Hepatocyte (in vitro differentiated cells): ENCODE results near the gene MATK. TPM values are rescaled to one million over a fixed set of nuclear protein-coding genes. Genes with fewer than 3 reads are reported as not detected.

Experiments
- DNase-seq: peaks from one replicate; pipeline ENCODE4 v3.0.0-alpha.2; 2016; ENCODE audit warnings: low spot score
- H2AFZ ChIP-seq: fragments of 200-600 bp; sonication (generic); 2 replicates; pipeline ENCODE4 v1.6.0; 2016; ENCODE audit warnings: antibody characterized with exemption, mild to moderate bottlenecking
- H3K27ac ChIP-seq: fragments of 200-600 bp; sonication (generic); 2 replicates; pipeline ENCODE4 v1.5.1; 2016; ENCODE audit warnings: mild to moderate bottlenecking
- H3K27me3 ChIP-seq: fragments of 200-600 bp; sonication (generic); 2 replicates; pipeline ENCODE4 v1.6.1; 2016
- H3K36me3 ChIP-seq: fragments of 200-600 bp; sonication (generic); replicated peaks from 2 replicates; pipeline ENCODE4 v1.5.1; 2016; ENCODE audit warnings: low read depth; ENCODE audit not compliant: insufficient read depth
- H3K4me1 ChIP-seq: fragments of 200-600 bp; sonication (generic); 2 replicates; pipeline ENCODE4 v1.5.1; 2016; ENCODE audit warnings: mild to moderate bottlenecking, moderate library complexity; ENCODE audit not compliant: insufficient read depth
- H3K4me2 ChIP-seq: fragments of 200-600 bp; sonication (generic); 2 replicates; pipeline ENCODE4 v1.6.0; 2016
- H3K4me3 ChIP-seq: fragments of 200-600 bp; sonication (generic); 2 replicates; pipeline ENCODE4 v1.5.1; 2016; ENCODE audit warnings: mild to moderate bottlenecking
- H3K79me2 ChIP-seq: fragments of 200-600 bp; sonication (generic); 2 replicates; pipeline ENCODE4 v1.6.0; 2017; ENCODE audit warnings: mild to moderate bottlenecking
- H3K9me2 ChIP-seq: fragments of 200-600 bp; sonication (generic); replicated peaks from 2 replicates; pipeline ENCODE4 v1.6.0; 2017; ENCODE audit warnings: mild to moderate bottlenecking; ENCODE audit not compliant: insufficient read depth
- H3K9me3 ChIP-seq: fragments of 200-600 bp; sonication (generic); 2 replicates; pipeline ENCODE4 v1.5.1; 2016; ENCODE audit warnings: low read depth, mild to moderate bottlenecking
- H4K20me1 ChIP-seq: fragments of 200-600 bp; sonication (generic); 2 replicates; pipeline ENCODE4 v1.6.0; 2016; ENCODE audit warnings: mild to moderate bottlenecking; ENCODE audit not compliant: insufficient read depth, poor library complexity, severe bottlenecking
- EZH2 ChIP-seq: fragments of 200-600 bp; sonication (generic); IDR thresholded peaks from 2 replicates; pipeline ENCODE4 v1.6.1; 2016; ENCODE audit warnings: antibody characterized with exemption, mild to moderate bottlenecking, borderline replicate concordance
- EZH2phosphoT487 ChIP-seq: fragments of 200-600 bp; sonication (generic); IDR thresholded peaks from one replicate; pipeline ENCODE4 v1.6.1; 2018; ENCODE audit warnings: antibody characterized with exemption, mild to moderate bottlenecking, low read depth, moderate library complexity; ENCODE audit not compliant: unreplicated experiment, severe bottlenecking
- WGBS: methylation state at CpG from one replicate; pipeline ENCODE4 v1.1.6; 2016; ENCODE audit warnings: low lambda C conversion rate; ENCODE audit errors: missing lambda C conversion rate; 5-methylcytosine and 5-hydroxymethylcytosine counted together
- polyA plus RNA-seq: library from polyadenylated mRNA; unstranded; fragments of >200 nt; fragmentation: Nextera tagmentation; extraction: Ambion mirVana; gene quantifications from 2 replicates; pipeline ENCODE4 v1.2.1, GENCODE V29; 2016
- total RNA-seq: library from RNA; depleted of rRNA; stranded (reverse); fragments of >200 nt; gene quantifications from 2 replicates; pipeline ENCODE4 v1.2.3, GENCODE V29; 2014
- TF ChIP-seq, protein P1 (sequence below): fragments of 200-600 bp; sonication (generic); IDR thresholded peaks from 2 replicates; pipeline ENCODE4 v1.5.1; 2016; ENCODE audit warnings: antibody characterized with exemption, mild to moderate bottlenecking; ENCODE audit not compliant: poor library complexity

The MATK gene, protein sequence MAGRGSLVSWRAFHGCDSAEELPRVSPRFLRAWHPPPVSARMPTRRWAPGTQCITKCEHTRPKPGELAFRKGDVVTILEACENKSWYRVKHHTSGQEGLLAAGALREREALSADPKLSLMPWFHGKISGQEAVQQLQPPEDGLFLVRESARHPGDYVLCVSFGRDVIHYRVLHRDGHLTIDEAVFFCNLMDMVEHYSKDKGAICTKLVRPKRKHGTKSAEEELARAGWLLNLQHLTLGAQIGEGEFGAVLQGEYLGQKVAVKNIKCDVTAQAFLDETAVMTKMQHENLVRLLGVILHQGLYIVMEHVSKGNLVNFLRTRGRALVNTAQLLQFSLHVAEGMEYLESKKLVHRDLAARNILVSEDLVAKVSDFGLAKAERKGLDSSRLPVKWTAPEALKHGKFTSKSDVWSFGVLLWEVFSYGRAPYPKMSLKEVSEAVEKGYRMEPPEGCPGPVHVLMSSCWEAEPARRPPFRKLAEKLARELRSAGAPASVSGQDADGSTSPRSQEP
- not detected in 2 replicates for total RNA-seq
- 0.34 and 0.50 TPM in 2 replicates for polyA plus RNA-seq

- no peak for DNase-seq
- 27% methylated on average over 23 of the region's 101 CpGs for WGBS
- Histone ChIP-seq H2AFZ (no peak within 1 kb of the TSS), H3K4me2 (peak within 1 kb of the TSS; percentile 86), H3K4me1 (no peaks in the 10 kb centered on the region), H3K27ac (no peak within 1 kb of the TSS), H3K79me2 (no peaks in the 10 kb centered on the region), H3K9me2 (no peaks in the 10 kb centered on the region), H4K20me1 (no peaks in the 10 kb centered on the region), H3K36me3 (no peaks in the 10 kb centered on the region), H3K4me3 (no peak within 1 kb of the TSS), H3K9me3 (peaks cover 2% of the 10 kb centered on the region), H3K27me3 (peaks cover 30% of the 10 kb centered on the region)
- TF ChIP-seq, protein P1, sequence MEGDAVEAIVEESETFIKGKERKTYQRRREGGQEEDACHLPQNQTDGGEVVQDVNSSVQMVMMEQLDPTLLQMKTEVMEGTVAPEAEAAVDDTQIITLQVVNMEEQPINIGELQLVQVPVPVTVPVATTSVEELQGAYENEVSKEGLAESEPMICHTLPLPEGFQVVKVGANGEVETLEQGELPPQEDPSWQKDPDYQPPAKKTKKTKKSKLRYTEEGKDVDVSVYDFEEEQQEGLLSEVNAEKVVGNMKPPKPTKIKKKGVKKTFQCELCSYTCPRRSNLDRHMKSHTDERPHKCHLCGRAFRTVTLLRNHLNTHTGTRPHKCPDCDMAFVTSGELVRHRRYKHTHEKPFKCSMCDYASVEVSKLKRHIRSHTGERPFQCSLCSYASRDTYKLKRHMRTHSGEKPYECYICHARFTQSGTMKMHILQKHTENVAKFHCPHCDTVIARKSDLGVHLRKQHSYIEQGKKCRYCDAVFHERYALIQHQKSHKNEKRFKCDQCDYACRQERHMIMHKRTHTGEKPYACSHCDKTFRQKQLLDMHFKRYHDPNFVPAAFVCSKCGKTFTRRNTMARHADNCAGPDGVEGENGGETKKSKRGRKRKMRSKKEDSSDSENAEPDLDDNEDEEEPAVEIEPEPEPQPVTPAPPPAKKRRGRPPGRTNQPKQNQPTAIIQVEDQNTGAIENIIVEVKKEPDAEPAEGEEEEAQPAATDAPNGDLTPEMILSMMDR = no peak
- TF ChIP-seq EZH2phosphoT487 = no peak
- no peak for TF ChIP-seq EZH2
These were observed at the start of gene MATK for GRCh38 chr19:3785938-3786824. Gene MATK (minus strand): TSS chr19:3786381. CDS start chr19:3785135, 1,246 bp downstream.

DNA sequence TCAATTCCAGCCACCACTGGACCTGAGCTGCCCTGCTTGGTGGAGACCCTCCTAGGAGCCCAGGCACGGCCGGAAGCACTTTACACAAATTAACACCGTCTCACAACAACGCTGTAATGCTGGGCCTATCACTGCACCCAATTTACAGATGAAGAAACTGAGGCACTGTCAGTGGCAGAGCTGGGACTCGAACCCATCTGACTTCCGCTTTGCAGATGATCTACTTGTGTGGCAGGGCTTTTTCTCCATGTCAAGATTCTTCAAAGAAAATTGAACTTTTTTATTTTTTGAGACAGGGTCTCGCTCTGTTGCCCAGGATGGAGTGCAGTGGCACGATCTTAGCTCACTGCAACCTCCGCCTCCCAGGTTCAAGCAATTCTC lies 48.9 kb upstream of the MATK start:
- WGBS = 90% methylated on average over 9 of the region's 9 CpGs
- DNase-seq = no peak
- Histone ChIP-seq H3K4me1 (no peaks in the 10 kb centered on the region), H4K20me1 (no peaks in the 10 kb centered on the region), H3K9me2 (no peaks in the 10 kb centered on the region), H3K79me2 (no peaks in the 10 kb centered on the region), H3K27me3 (no peaks in the 10 kb centered on the region), H2AFZ (no peak overlapping the region), H3K4me3 (no peak overlapping the region), H3K4me2 (no peak overlapping the region), H3K27ac (no peak overlapping the region), H3K36me3 (no peaks in the 10 kb centered on the region), H3K9me3 (no peaks in the 10 kb centered on the region)
- TF ChIP-seq EZH2phosphoT487 = no peak
- TF ChIP-seq EZH2 = no peak
- TF ChIP-seq, protein P1 = no peak

DNA sequence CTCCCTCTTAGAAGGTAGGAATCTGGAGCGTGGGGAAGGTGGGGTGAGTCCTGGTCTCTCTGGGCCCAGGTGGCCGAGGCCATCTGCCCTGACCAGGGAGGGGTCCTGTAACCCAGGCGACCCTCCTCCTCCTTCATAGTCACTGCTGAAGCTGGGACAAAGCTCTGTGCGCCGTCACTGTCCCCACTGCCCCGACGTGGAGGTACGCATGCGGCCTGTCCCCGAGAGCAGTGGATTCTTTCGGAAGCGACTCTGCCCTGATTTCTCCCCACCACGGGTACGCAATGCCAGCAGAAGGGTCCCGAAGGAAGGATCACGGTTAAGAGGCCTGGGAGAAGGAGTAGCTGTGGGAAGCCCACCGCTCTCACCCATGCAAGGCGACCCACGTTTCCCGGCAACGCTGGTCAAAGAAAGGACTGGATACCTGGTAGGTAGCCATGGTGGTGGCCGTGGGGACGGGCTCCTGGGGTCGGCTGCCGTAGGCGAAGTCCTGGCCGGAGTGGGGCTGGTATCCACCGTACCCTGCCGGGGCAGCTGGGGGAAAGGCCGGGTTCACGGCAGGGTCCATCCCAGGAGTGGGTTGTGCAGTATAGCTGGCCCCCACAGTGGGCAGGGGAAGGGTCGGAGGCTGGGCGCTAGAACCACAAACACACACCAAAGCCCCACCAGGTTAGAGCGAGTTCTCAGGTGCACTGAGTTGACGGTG lies 48.3 kb upstream of the MATK start:
- no peaks in the 10 kb centered on the region for H3K79me2 ChIP-seq
- TF ChIP-seq, protein P1 = no peak
- TF ChIP-seq EZH2phosphoT487 (no peak), EZH2 (no peak)
- no peaks in the 10 kb centered on the region for H3K9me3 ChIP-seq
- no peaks in the 10 kb centered on the region for H3K27me3 ChIP-seq
- H3K27ac ChIP-seq = no peak overlapping the region
- no peak for DNase-seq
- no peaks in the 10 kb centered on the region for H3K9me2 ChIP-seq
- whole genome bisulfite sequencing = 96% methylated on average over 34 of the region's 35 CpGs
- no peak overlapping the region for H2AFZ ChIP-seq
- no peaks in the 10 kb centered on the region for H3K36me3 ChIP-seq
- no peaks in the 10 kb centered on the region for H3K4me1 ChIP-seq
- H3K4me3 ChIP-seq = no peak overlapping the region
- no peak overlapping the region for H3K4me2 ChIP-seq
- no peaks in the 10 kb centered on the region for H4K20me1 ChIP-seq
